ENCODE measurements around the gene INPP4A. TPM values are rescaled to one million over a fixed set of nuclear protein-coding genes. Genes with fewer than 3 reads are reported as not detected.

The INPP4A gene
- total and polyA plus RNA-seq, 9 of the 15 experiments (the other 6 are each of a cell fraction or from before 2014, with no cell fraction given), result 1.8 to 15.7 (median 8.3) TPM

DNA sequence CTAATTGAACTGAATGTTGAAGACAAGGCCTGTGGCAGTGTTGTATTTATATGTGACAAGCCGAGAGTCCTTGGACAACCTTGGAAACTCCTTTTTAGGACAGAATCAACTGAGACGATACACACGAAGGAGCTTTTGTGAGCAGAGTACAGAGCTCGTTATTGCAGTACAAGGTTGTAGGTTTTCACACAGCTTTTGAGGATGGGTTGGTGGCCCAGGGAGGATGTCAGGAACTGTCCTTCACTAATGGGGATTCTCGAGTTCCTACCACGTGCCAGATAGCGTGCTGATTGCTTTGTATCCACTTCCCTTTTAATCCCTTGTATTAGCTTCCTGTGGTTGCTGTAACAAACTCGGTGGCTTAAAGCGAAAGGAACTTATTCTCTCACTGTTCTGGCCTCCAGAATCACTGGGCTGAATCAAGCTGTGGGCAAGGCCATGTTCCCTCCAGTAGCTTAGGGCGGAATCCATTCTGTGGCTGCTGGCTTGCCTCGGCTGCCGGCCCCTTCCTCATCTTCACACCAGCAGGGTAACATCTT is 20.2 kb downstream of the INPP4A start (continued):
- TF ChIP-seq CBFA2T2 (conservative IDR thresholded peaks at IDR 0.05), result no peak
- TF ChIP-seq CBX1 (IDR thresholded peaks at IDR 0.05; ENCODE audit: low read depth), result no peak
- no peak for TF ChIP-seq PHF8 (IDR thresholded peaks at IDR 0.05; ENCODE audit: borderline replicate concordance, low read length)
- TF ChIP-seq SIRT6 (IDR thresholded peaks at IDR 0.05; ENCODE audit: low read depth, low read length), result no peak
- no peak for TF ChIP-seq NFXL1 (CRISPR knock-in tag; IDR thresholded peaks at IDR 0.05)
- TF ChIP-seq ZNF766 (CRISPR knock-in tag; conservative IDR thresholded peaks at IDR 0.05), result peak; percentile 42; the same call in 1 of the 2 replicates
- 0 out of 2 replicates have a peak, but pooled peaks have one; percentile 44 for TF ChIP-seq ZNF589 (CRISPR knock-in tag; IDR thresholded peaks at IDR 0.05; ENCODE audit: low read depth)
- TF ChIP-seq MTA2 (IDR thresholded peaks at IDR 0.05; ENCODE audit: low read depth), result no peak
- TF ChIP-seq POLR2B (IDR thresholded peaks at IDR 0.05; ENCODE audit: low read depth, partially characterized antibody), result no peak
- no peak for TF ChIP-seq SRSF1 (IDR thresholded peaks at IDR 0.05; ENCODE audit: low read depth, low read length)
- TF ChIP-seq FOXP1 (CRISPR knock-in tag; IDR thresholded peaks at IDR 0.05), result 0 out of 2 replicates have a peak, but pooled peaks have one; percentile 63
- TF ChIP-seq, protein P1, sequence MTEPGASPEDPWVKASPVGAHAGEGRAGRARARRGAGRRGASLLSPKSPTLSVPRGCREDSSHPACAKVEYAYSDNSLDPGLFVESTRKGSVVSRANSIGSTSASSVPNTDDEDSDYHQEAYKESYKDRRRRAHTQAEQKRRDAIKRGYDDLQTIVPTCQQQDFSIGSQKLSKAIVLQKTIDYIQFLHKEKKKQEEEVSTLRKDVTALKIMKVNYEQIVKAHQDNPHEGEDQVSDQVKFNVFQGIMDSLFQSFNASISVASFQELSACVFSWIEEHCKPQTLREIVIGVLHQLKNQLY (CRISPR knock-in tag; conservative IDR thresholded peaks at IDR 0.05), result no peak
- TF ChIP-seq, protein P2, sequence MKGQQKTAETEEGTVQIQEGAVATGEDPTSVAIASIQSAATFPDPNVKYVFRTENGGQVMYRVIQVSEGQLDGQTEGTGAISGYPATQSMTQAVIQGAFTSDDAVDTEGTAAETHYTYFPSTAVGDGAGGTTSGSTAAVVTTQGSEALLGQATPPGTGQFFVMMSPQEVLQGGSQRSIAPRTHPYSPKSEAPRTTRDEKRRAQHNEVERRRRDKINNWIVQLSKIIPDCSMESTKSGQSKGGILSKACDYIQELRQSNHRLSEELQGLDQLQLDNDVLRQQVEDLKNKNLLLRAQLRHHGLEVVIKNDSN (CRISPR knock-in tag; IDR thresholded peaks at IDR 0.05), result peak; percentile 72
- peak; percentile 74 for TF ChIP-seq ZNF431 (CRISPR knock-in tag; IDR thresholded peaks at IDR 0.05)
- TF ChIP-seq SPI1 (IDR thresholded peaks at IDR 0.05; ENCODE audit: borderline replicate concordance, low read depth, low read length), result peak; percentile 95
- no peak for TF ChIP-seq FOXM1 (IDR thresholded peaks at IDR 0.05; ENCODE audit: low read depth)
- TF ChIP-seq FOXM1 (CRISPR knock-in tag; IDR thresholded peaks at IDR 0.05; ENCODE audit: low read depth), result no peak
- TF ChIP-seq, protein P3, sequence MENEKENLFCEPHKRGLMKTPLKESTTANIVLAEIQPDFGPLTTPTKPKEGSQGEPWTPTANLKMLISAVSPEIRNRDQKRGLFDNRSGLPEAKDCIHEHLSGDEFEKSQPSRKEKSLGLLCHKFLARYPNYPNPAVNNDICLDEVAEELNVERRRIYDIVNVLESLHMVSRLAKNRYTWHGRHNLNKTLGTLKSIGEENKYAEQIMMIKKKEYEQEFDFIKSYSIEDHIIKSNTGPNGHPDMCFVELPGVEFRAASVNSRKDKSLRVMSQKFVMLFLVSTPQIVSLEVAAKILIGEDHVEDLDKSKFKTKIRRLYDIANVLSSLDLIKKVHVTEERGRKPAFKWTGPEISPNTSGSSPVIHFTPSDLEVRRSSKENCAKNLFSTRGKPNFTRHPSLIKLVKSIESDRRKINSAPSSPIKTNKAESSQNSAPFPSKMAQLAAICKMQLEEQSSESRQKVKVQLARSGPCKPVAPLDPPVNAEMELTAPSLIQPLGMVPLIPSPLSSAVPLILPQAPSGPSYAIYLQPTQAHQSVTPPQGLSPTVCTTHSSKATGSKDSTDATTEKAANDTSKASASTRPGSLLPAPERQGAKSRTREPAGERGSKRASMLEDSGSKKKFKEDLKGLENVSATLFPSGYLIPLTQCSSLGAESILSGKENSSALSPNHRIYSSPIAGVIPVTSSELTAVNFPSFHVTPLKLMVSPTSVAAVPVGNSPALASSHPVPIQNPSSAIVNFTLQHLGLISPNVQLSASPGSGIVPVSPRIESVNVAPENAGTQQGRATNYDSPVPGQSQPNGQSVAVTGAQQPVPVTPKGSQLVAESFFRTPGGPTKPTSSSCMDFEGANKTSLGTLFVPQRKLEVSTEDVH (IDR thresholded peaks at IDR 0.05; ENCODE audit: low read depth, partially characterized antibody), result no peak
- no peak for TF ChIP-seq HNRNPUL1 (IDR thresholded peaks at IDR 0.05; ENCODE audit: low read length)
- TF ChIP-seq SLC30A9 (CRISPR knock-in tag; IDR thresholded peaks at IDR 0.05), result no peak
